Activated CD8-positive, alpha-beta memory T cell treated with anti-CD3 and anti-CD28 coated beads, Interleukin-2, amount 50 U/mL, for 48 hours (primary cell): Measurements from ENCODE around the gene TSEN34.
A peak's percentile ranks its signal among the peaks of the same experiment; 100 is the strongest.
"Not testable (repeated sequence)": the region's sequence is repeated elsewhere in the genome, so short reads cannot be mapped to it uniquely, and the experiment has no call there.

Source experiments
- DNase-seq: peaks from one replicate; pipeline ENCODE4 v3.0.0-alpha.2; 2020

The TSEN34 gene

GRCh38 chr19:54209811-54210494 is 18.8 kb downstream of the TSEN34 start:
- no peak for DNase-seq

- no peak for DNase-seq
These were observed 20.1 kb downstream of the TSEN34 start for GRCh38 chr19:54211235-54211634.

GRCh38 chr19:54214217-54214616 is 23.1 kb downstream of the TSEN34 start:
- not testable (repeated sequence) for DNase-seq

GRCh38 chr19:54214734-54215133 is 23.6 kb downstream of the TSEN34 start:
- DNase-seq = not testable (repeated sequence)

GRCh38 chr19:54216869-54217268 is 25.8 kb downstream of the TSEN34 start:
- DNase-seq = no peak

GRCh38 chr19:54217517-54218247 is 26.6 kb downstream of the TSEN34 start:
- not testable (repeated sequence) for DNase-seq

GRCh38 chr19:54218259-54218658 is 27.2 kb downstream of the TSEN34 start:
- no peak for DNase-seq

GRCh38 chr19:54218960-54219661 is 28.0 kb downstream of the TSEN34 start:
- no peak for DNase-seq

- DNase-seq = not testable (repeated sequence)
These were observed 28.6 kb downstream of the TSEN34 start for GRCh38 chr19:54219702-54220101.

GRCh38 chr19:54221947-54222346 is 30.8 kb downstream of the TSEN34 start:
- not testable (repeated sequence) for DNase-seq

GRCh38 chr19:54222474-54223276 is 31.6 kb downstream of the TSEN34 start, which contains the start of gene LILRB3:
TSS of gene LILRB3 (minus strand) at chr19:54223007. CDS start at chr19:54222976, 31 bp downstream.
- not testable (repeated sequence) for DNase-seq

GRCh38 chr19:54223277-54223936 is 32.3 kb downstream of the TSEN34 start:
- DNase-seq = not testable (repeated sequence)

GRCh38 chr19:54223937-54224281 is 32.8 kb downstream of the TSEN34 start:
- DNase-seq = not testable (repeated sequence)

GRCh38 chr19:54224619-54225018 is 33.5 kb downstream of the TSEN34 start:
- DNase-seq = not testable (repeated sequence)

- no peak for DNase-seq
These were observed 38.0 kb downstream of the TSEN34 start for GRCh38 chr19:54229146-54229545.

- DNase-seq = no peak
These were observed 38.9 kb downstream of the TSEN34 start for GRCh38 chr19:54230031-54230430.

GRCh38 chr19:54231077-54231931 is 40.2 kb downstream of the TSEN34 start:
- peak; percentile 96 for DNase-seq

- DNase-seq = no peak
These were observed 42.8 kb downstream of the TSEN34 start for GRCh38 chr19:54233941-54234340.

- DNase-seq = not testable (repeated sequence)
These were observed 48.6 kb downstream of the TSEN34 start for GRCh38 chr19:54239491-54240371.
